Endothelial cell of umbilical vein (primary cell): ENCODE data around the gene PLEKHG5. TPM values are rescaled to one million over a fixed set of nuclear protein-coding genes. Genes with fewer than 3 reads are reported as not detected.

Experiments used
- BruUV-seq: library from RNA; stranded (reverse); fragments of 400-500 nt; replicated peaks from 2 replicates; lab custom pipeline; 2021; lab: Mats Ljungman, UMichigan
- CTCF ChIA-PET: fragments of 300-600, 350-600 bp; sonication (Branson Sonifier 250); formaldehyde crosslinking; loops from one replicate; lab custom pipeline; 2021; ENCODE audit warnings: antibody characterized with exemption, inconsistent platforms; lab: Charles Lee
- POLR2A ChIA-PET: fragments of 300-600, 350-600 bp; sonication (Branson Sonifier 250); formaldehyde crosslinking; loops from one replicate; lab custom pipeline; 2021; ENCODE audit warnings: antibody characterized with exemption, inconsistent platforms; lab: Charles Lee
- DNase-seq: peaks from one replicate; pipeline ENCODE4 v3.0.0-alpha.2; 2011; ENCODE audit warnings: low read depth, low spot score
- FAIRE-seq: peaks from 2 replicates; lab custom pipeline; 2011; peaks lifted over from hg19 to GRCh38; lab: Jason Lieb, UNC
- H2AFZ ChIP-seq: 2 replicates; pipeline ENCODE4 v1.6.0; 2012; ENCODE audit warnings: low read depth, low read length, control low read depth, inconsistent platforms
- H3K27ac ChIP-seq: 2 replicates; pipeline ENCODE4 v1.5.1; 2011; ENCODE audit warnings: low read depth, mild to moderate bottlenecking, control low read depth, low read length, moderate library complexity; ENCODE audit not compliant: insufficient read depth
- H3K27me3 ChIP-seq, 2 experiments: 2 replicates each; pipeline versions ENCODE4 v1.6.0 to v1.6.1; 2011; ENCODE audit warnings: low read length in 2 of 2, mixed read lengths in 1 of 2; ENCODE audit not compliant: control insufficient read depth in 2 of 2, insufficient read depth in 2 of 2
- H3K36me3 ChIP-seq, 2 experiments: 2 replicates in 1 of 2; 3 replicates in 1 of 2; pipeline ENCODE4 v1.5.1; 2011; ENCODE audit warnings: low read length in 2 of 2, mild to moderate bottlenecking in 1 of 2, moderate library complexity in 1 of 2; ENCODE audit not compliant: control insufficient read depth in 2 of 2, insufficient read depth in 2 of 2; ENCODE audit errors: extremely low read depth in 1 of 2
- H3K4me1 ChIP-seq: 3 replicates; pipeline ENCODE4 v1.5.1; 2011; ENCODE audit warnings: mild to moderate bottlenecking, low read length; ENCODE audit not compliant: control insufficient read depth, insufficient read depth; ENCODE audit errors: extremely low read depth
- H3K4me2 ChIP-seq: 2 replicates; pipeline ENCODE4 v1.6.1; 2011; ENCODE audit warnings: low read length, control low read depth, mixed read lengths; ENCODE audit not compliant: insufficient read depth
- H3K4me3 ChIP-seq, 3 experiments: fragments of 200-600 bp in 1 of 3; sonication (generic), shearing (Covaris generic) in 1 of 3; replicated peaks in 1 of 3; 2 replicates each; pipeline ENCODE4 v1.5.1; 2011 to 2016; ENCODE audit warnings: control low read depth in 3 of 3, low read length in 3 of 3, mild to moderate bottlenecking in 2 of 3, inconsistent platforms in 1 of 3, low read depth in 1 of 3, moderate library complexity in 1 of 3; ENCODE audit not compliant: insufficient read depth in 1 of 3
- H3K79me2 ChIP-seq: 2 replicates; pipeline ENCODE4 v1.6.0; 2012; ENCODE audit warnings: low read length, inconsistent platforms; ENCODE audit not compliant: control insufficient read depth, insufficient read depth
- H3K9ac ChIP-seq: replicated peaks from 2 replicates; pipeline ENCODE3; 2011; ENCODE audit warnings: low read length, control low read depth; ENCODE audit not compliant: insufficient read depth; ENCODE audit errors: extremely low read depth
- H3K9me1 ChIP-seq: replicated peaks from 3 replicates; pipeline ENCODE4 v1.6.0; 2011; ENCODE audit warnings: mild to moderate bottlenecking, low read length; ENCODE audit not compliant: control insufficient read depth, insufficient read depth; ENCODE audit errors: extremely low read depth
- H3K9me3 ChIP-seq: replicated peaks from 2 replicates; pipeline ENCODE4 v1.5.1; 2012; ENCODE audit warnings: low read length, inconsistent platforms; ENCODE audit not compliant: control insufficient read depth, insufficient read depth
- H4K20me1 ChIP-seq: replicated peaks from 2 replicates; pipeline ENCODE3; 2011; ENCODE audit warnings: mild to moderate bottlenecking, low read length; ENCODE audit not compliant: control insufficient read depth, insufficient read depth; ENCODE audit errors: extremely low read depth
- EZH2 ChIP-seq: IDR thresholded peaks from 2 replicates; pipeline ENCODE4 v1.6.1; 2012; ENCODE audit warnings: borderline replicate concordance, low read depth, mild to moderate bottlenecking, moderate library complexity, low read length, inconsistent platforms; ENCODE audit not compliant: severe bottlenecking
- FOS ChIP-seq: IDR thresholded peaks from 2 replicates; pipeline ENCODE4 v1.6.1; 2011; ENCODE audit warnings: mild to moderate bottlenecking, low read length, moderate library complexity, borderline replicate concordance; ENCODE audit not compliant: insufficient read depth
- GATA2 ChIP-seq: IDR thresholded peaks from 2 replicates; pipeline ENCODE4 v1.7.0; 2011; ENCODE audit warnings: low read depth, mild to moderate bottlenecking, moderate library complexity, mixed read lengths, low read length; ENCODE audit not compliant: insufficient read length, insufficient read depth
- JUN ChIP-seq: IDR thresholded peaks from 2 replicates; pipeline ENCODE4 v1.6.1; 2011; ENCODE audit warnings: borderline replicate concordance, low read depth; ENCODE audit not compliant: insufficient read length, insufficient read depth
- MAX ChIP-seq: IDR thresholded peaks from 2 replicates; pipeline ENCODE4 v1.6.1; 2011; ENCODE audit not compliant: insufficient read depth, insufficient read length
- MYC ChIP-seq: IDR thresholded peaks from one replicate; pipeline ENCODE4 v1.6.1; 2011; ENCODE audit warnings: mild to moderate bottlenecking, low read depth, low read length
- POLR2A ChIP-seq: IDR thresholded peaks from 2 replicates; pipeline ENCODE4 v1.6.1; 2012; ENCODE audit warnings: low read depth, mild to moderate bottlenecking, control low read depth, low read length
- POLR2AphosphoS5 ChIP-seq: IDR thresholded peaks from 2 replicates; pipeline ENCODE4 v1.6.1; 2012; ENCODE audit warnings: low read depth, mild to moderate bottlenecking, control low read depth, low read length, moderate library complexity; ENCODE audit not compliant: insufficient read depth
- dilution Hi-C: fragments of 300-500 bp; cut with MboI; formaldehyde crosslinking; loops from one replicate; pipeline ENCODE4 v1.15.0; 2019; ENCODE audit warnings: low sequenced_read_pairs; ENCODE audit not compliant: extremely low pct_ligation_motif_present
- intact Hi-C: fragments of 100-400 bp; cut with micrococcal nuclease; formaldehyde crosslinking; loops from one replicate; pipeline ENCODE4 v1.10.0; 2022
- polyA plus RNA-seq, 4 experiments: library from polyadenylated mRNA; depleted of rRNA in 3 of 4; stranded (reverse) in 3 of 4; unstranded in 1 of 4; fragments of >200 nt; gene quantifications; 2 replicates each; pipeline versions ENCODE4 v1.2.1 to v1.2.3, GENCODE V29; 2011 to 2012; ENCODE audit warnings: missing spikeins in 1 of 4
- total RNA-seq: library from RNA; stranded (reverse); gene quantifications from 2 replicates; pipeline ENCODE4 v1.2.3, GENCODE V29; 2021
- TF ChIP-seq, protein P1 (sequence below), 2 donors: IDR thresholded peaks; 1 replicate in 1 of 2; 2 replicates in 1 of 2; pipeline ENCODE4 v1.5.1; 2011; ENCODE audit warnings: low read length in 2 of 2, mild to moderate bottlenecking in 2 of 2, moderate library complexity in 2 of 2, control low read depth in 1 of 2, inconsistent platforms in 1 of 2, low read depth in 1 of 2; ENCODE audit not compliant: insufficient read depth in 1 of 2; ENCODE audit errors: extremely low read depth in 1 of 2

Gene PLEKHG5
- total and polyA plus RNA-seq, 2 donors (not counting 3 experiments of a cell fraction or from before 2014, with no cell fraction given): 30.6 to 56.9 TPM

DNA sequence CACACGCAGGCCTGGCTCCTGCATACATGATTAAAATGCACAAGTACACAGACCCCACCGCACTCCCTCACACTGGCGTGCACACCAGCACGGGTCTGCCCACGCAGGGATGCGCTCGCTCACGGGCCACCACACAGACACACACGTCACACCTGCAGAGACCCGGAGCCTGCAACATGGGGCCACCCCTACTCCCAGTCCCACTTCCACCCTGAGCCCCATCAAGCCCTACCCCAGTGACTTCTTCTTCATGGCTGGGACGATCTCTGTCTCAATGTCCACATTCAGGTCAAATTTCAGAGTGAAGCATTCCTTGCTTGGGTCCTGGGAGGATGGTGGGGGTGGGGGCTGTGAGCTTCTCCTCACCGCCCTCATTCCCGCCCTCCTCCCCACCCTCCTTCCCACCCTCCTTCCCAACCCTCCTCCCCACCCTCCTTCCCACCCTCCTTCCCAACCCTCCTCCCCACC lies 16.6 kb downstream of the PLEKHG5 start:
- no TSS peak for BruUV-seq
- H3K4me1 ChIP-seq: no peaks in the 10 kb centered on the region
- peaks cover 10 to 48% of the 10 kb centered on the region in 2 experiments for H3K36me3 ChIP-seq
- dilution Hi-C loops (no loop called here), intact Hi-C loops (loop anchor here (1.0 kb wide), 1 partner anchor 10 kb away; no protein-coding TSS in a partner anchor)
- no peak overlapping the region for H3K27ac ChIP-seq
- H3K4me2 ChIP-seq: no peak overlapping the region
- H3K79me2 ChIP-seq: peaks cover 2% of the 10 kb centered on the region
- no peaks in the 10 kb centered on the region for H3K27me3 ChIP-seq
- no peaks in the 10 kb centered on the region for H4K20me1 ChIP-seq
- H3K9me1 ChIP-seq: no peaks in the 10 kb centered on the region
- ChIA-PET POLR2A (no interaction called here), CTCF (interaction anchor here (0.6 to 3.6 kb wide), 2 partner anchors 11 to 48 kb away, joined by 3 to 16 read pairs; no protein-coding TSS in a partner anchor)
- H3K9ac ChIP-seq: no peak overlapping the region
- TF ChIP-seq MAX: no peak
- no peaks in the 10 kb centered on the region for H3K9me3 ChIP-seq
- DNase-seq (no peak), FAIRE-seq (no peak)
- no peak overlapping the region for H2AFZ ChIP-seq
- no peak overlapping the region for H3K4me3 ChIP-seq

DNA sequence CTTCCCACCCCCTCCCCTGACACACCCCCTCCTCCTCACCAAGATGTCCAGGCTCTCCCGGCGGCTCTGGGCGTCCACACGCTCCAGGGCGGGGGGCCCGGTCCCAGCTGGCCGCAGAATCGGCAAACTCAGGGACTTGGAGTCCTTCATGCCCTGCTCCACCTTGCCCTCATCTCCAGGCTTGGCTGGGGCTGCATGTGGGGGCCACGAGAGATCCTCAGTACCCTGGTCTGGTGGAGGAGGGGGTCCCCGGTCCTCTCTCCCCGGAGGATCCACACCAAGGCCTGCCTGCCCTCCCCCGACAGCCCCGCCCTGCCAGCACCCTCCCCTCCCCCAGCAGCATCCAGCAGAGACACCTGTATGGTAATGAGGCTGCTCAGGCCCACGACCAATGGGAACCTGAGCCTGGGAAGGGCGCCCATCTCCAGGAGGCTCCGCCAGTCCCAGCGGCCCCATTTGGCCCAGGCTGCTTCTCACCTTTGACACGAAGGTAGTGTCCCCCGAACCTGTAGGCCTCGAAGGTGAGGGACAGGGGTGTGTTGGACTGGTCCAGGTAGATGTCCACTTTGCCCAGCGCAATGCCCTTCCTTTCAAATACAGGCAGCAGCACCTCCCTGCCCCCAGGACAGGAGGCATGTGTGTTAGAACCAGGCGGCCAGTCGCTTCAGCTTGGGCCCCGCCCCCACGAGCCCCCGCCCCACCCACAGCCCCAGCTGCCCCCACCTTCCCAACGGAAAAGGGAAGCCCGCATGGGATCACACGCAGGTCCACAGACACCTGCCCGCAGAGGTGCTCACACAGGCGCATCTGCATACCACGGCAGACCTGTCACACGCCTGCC lies 17.3 kb downstream of the PLEKHG5 start:
- no peaks in the 10 kb centered on the region for H3K79me2 ChIP-seq
- FAIRE-seq: no peak
- TF ChIP-seq, protein P1, sequence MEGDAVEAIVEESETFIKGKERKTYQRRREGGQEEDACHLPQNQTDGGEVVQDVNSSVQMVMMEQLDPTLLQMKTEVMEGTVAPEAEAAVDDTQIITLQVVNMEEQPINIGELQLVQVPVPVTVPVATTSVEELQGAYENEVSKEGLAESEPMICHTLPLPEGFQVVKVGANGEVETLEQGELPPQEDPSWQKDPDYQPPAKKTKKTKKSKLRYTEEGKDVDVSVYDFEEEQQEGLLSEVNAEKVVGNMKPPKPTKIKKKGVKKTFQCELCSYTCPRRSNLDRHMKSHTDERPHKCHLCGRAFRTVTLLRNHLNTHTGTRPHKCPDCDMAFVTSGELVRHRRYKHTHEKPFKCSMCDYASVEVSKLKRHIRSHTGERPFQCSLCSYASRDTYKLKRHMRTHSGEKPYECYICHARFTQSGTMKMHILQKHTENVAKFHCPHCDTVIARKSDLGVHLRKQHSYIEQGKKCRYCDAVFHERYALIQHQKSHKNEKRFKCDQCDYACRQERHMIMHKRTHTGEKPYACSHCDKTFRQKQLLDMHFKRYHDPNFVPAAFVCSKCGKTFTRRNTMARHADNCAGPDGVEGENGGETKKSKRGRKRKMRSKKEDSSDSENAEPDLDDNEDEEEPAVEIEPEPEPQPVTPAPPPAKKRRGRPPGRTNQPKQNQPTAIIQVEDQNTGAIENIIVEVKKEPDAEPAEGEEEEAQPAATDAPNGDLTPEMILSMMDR (IDR thresholded peaks at IDR 0.05; ENCODE audit: extremely low read depth in 1 of 2, insufficient read depth in 1 of 2, low read depth in 1 of 2, low read length in 2 of 2): no peak
- TF ChIP-seq FOS (no peak), POLR2AphosphoS5 (no peak), EZH2 (no peak), MAX (no peak), POLR2A (no peak), MYC (no peak), GATA2 (no peak), JUN (no peak)
- POLR2A ChIA-PET: no interaction called here
- H3K4me3 ChIP-seq: no peak overlapping the region
- no peak overlapping the region for H2AFZ ChIP-seq
- H3K9me1 ChIP-seq: no peaks in the 10 kb centered on the region
- no peaks in the 10 kb centered on the region for H4K20me1 ChIP-seq
- H3K4me1 ChIP-seq: no peaks in the 10 kb centered on the region
- intact Hi-C loops (no loop called here), dilution Hi-C loops (no loop called here)
- DNase-seq: no peak
- H3K9me3 ChIP-seq: no peaks in the 10 kb centered on the region
- no peak overlapping the region for H3K4me2 ChIP-seq
- no peak overlapping the region for H3K27ac ChIP-seq
- H3K27me3 ChIP-seq: no peaks in the 10 kb centered on the region
- CTCF ChIA-PET: interaction anchor here (0.6 to 3.6 kb wide), 3 partner anchors 12 to 49 kb away, joined by 3 to 16 read pairs (median 4); no protein-coding TSS in a partner anchor
- H3K36me3 ChIP-seq: peaks cover 10 to 53% of the 10 kb centered on the region in 2 experiments
- H3K9ac ChIP-seq: no peak overlapping the region
- BruUV-seq: no TSS peak
